GM12874 (cell line): ENCODE data around the gene PNPLA7.

Experiments used
- CTCF ChIP-seq: IDR thresholded peaks from 2 replicates; pipeline ENCODE4 v1.5.1; 2011; ENCODE audit warnings: low read depth, mild to moderate bottlenecking, control low read depth, low read length, moderate library complexity; ENCODE audit not compliant: insufficient read depth

Gene PNPLA7

GRCh38 chr9:137456061-137456863 lies 93.9 kb downstream of the PNPLA7 start:
- no peak for TF ChIP-seq CTCF

GRCh38 chr9:137455359-137455991 lies 94.7 kb downstream of the PNPLA7 start:
- no peak for TF ChIP-seq CTCF

- no peak for TF ChIP-seq CTCF
These were observed 95.4 kb downstream of the PNPLA7 start for GRCh38 chr9:137454597-137455358.

GRCh38 chr9:137454145-137454596 lies 96.0 kb downstream of the PNPLA7 start:
- TF ChIP-seq CTCF, result no peak

- TF ChIP-seq CTCF, result no peak
These were observed 96.5 kb downstream of the PNPLA7 start for GRCh38 chr9:137453643-137454081.

- no peak for TF ChIP-seq CTCF
These were observed 97.2 kb downstream of the PNPLA7 start for GRCh38 chr9:137452761-137453642.
